ENCODE measurements around the gene SLIT3. TPM values are rescaled to one million over a fixed set of nuclear protein-coding genes. Genes with fewer than 3 reads are reported as not detected.

The SLIT3 gene
- total and polyA plus RNA-seq, 9 of the 15 experiments (the other 6 are each of a cell fraction or from before 2014, with no cell fraction given) = 0.01 to 0.04 TPM; not detected in 7

GRCh38 chr5:168878135-168878745 lies 422.7 kb downstream of the SLIT3 start:
- intact Hi-C loops (cut with micrococcal nuclease) = loop anchor here (10.0 kb wide), 1 partner anchor 193 kb away; no protein-coding TSS in a partner anchor

More at GRCh38 chr5:168878135-168878745, 422.7 kb downstream of the SLIT3 start:
- Histone ChIP-seq H3K79me2 (ENCODE audit: control insufficient read depth, insufficient read depth, low read length) (no peaks in the 10 kb centered on the region), H3K9me1 (ENCODE audit: control insufficient read depth, insufficient read depth, low read length) (no peaks in the 10 kb centered on the region), H3K4me1 (replicated peaks in 1 of 2; ENCODE audit: control insufficient read depth in 2 of 2, insufficient read depth in 2 of 2, low read length in 2 of 2) (no peaks in the 10 kb centered on the region), H3K36me3 (ENCODE audit: control insufficient read depth, insufficient read depth, low read length) (no peaks in the 10 kb centered on the region), H3K9me3 (replicated peaks; ENCODE audit: control insufficient read depth, insufficient read depth, low read depth, low read length) (no peaks in the 10 kb centered on the region), H3K27ac (ENCODE audit: extremely low read depth, low read depth, low read length) (no peak overlapping the region), H3K27me3 (ENCODE audit: control insufficient read depth in 2 of 2, insufficient read depth in 2 of 2, low read length in 2 of 2) (peaks cover 5 to 45% of the 10 kb centered on the region in 2 experiments), H3K4me2 (ENCODE audit: insufficient read depth, low read length) (no peak overlapping the region), H2AFZ (ENCODE audit: low read depth, low read length) (no peak overlapping the region), H3K4me3 (no peak overlapping the region), H4K20me1 (replicated peaks; ENCODE audit: control insufficient read depth, insufficient read depth, low read length) (no peaks in the 10 kb centered on the region; the same call in 1 of the 2 replicates), H3K9ac (ENCODE audit: insufficient read depth in 1 of 2, low read depth in 2 of 2, low read length in 2 of 2) (no peak overlapping the region)
- CTCF ChIA-PET (ENCODE audit: low intra/inter-chr PET ratio) = no interaction called here
- DNase-seq (ENCODE audit: extremely low read depth in 1 of 4, low spot score in 3 of 4) (no peak), ATAC-seq (no peak), FAIRE-seq (no peak)
- TF ChIP-seq PPARD (CRISPR knock-in tag; IDR thresholded peaks at IDR 0.05) = no peak
- no peak for TF ChIP-seq ZBTB2 (IDR thresholded peaks at IDR 0.05)
- no peak for TF ChIP-seq RBM25 (IDR thresholded peaks at IDR 0.05; ENCODE audit: low read depth, low read length, severe bottlenecking)
- TF ChIP-seq ARID3A (IDR thresholded peaks at IDR 0.05; ENCODE audit: borderline replicate concordance, low read depth, low read length) = no peak
- in situ Hi-C loops (cut with MboI) = no loop called here
- BruUV-seq (replicated peaks) = no TSS peak
- POLR2A ChIA-PET = interaction anchor here (0.8 kb wide), 1 partner anchor 573 kb away, joined by 3 read pairs; no protein-coding TSS in a partner anchor
- 2% methylated on average over 9 of the region's 10 CpGs for WGBS (ENCODE audit: insufficient coverage, low coverage, missing lambda C conversion rate)
